ENCODE data around the gene CGAS.

DNA sequence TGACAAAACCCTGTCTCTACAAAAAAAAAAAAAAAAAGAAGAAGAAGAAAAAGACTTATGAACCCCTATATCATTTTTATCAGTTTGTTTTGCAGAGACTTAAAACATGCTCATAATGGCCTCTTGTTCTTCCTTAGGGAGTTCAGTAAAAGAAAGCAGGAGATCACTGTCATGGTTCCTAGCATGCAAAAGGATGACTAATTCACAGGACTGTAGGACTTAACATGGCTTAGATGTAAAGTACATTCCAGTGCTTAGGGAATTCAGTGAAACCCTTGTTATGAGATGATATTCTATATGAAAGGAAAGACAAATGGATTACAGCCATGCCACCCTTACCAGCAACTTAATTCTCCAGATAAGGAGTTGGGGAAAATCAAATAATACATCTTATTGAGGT lies 39.3 kb upstream of the CGAS start:
- TF ChIP-seq POLR2AphosphoS5 (IDR thresholded peaks at IDR 0.05) (no peak), CTCF (IDR thresholded peaks at IDR 0.05) (no peak), POLR2A (IDR thresholded peaks at IDR 0.05; ENCODE audit: low read depth) (no peak), EP300 (IDR thresholded peaks at IDR 0.05) (no peak)
